Nephron progenitor cell (in vitro differentiated cells): ENCODE measurements around the gene MACF1.

Source experiments
- DNase-seq: peaks from one replicate; pipeline ENCODE4 v3.0.0; 2021
- H3K27ac Mint-ChIP-seq: 2 replicates; pipeline ENCODE4 v1.8.0; 2021; ENCODE audit warnings: mild to moderate bottlenecking, moderate library complexity, mixed read lengths
- H3K27me3 Mint-ChIP-seq: 2 replicates; pipeline ENCODE4 v1.8.0; 2021; ENCODE audit warnings: mild to moderate bottlenecking, low read depth, mixed read lengths; ENCODE audit not compliant: poor library complexity
- H3K36me3 Mint-ChIP-seq: 2 replicates; pipeline ENCODE4 v1.8.0; 2021; ENCODE audit warnings: low read depth, mixed read lengths
- H3K4me1 Mint-ChIP-seq: 2 replicates; pipeline ENCODE4 v1.8.0; 2021; ENCODE audit warnings: mixed read lengths
- H3K4me3 Mint-ChIP-seq: 2 replicates; pipeline ENCODE4 v1.8.0; 2021; ENCODE audit warnings: mild to moderate bottlenecking, moderate library complexity, mixed read lengths
- H3K9me3 Mint-ChIP-seq: 2 replicates; pipeline ENCODE4 v1.8.0; 2021; ENCODE audit warnings: mild to moderate bottlenecking, moderate library complexity, mixed read lengths
- CTCF ChIP-seq: fragments of 200-600 bp; sonication (generic); IDR thresholded peaks from 2 replicates; pipeline ENCODE4 v1.5.0; 2021; ENCODE audit warnings: antibody characterized with exemption

The MACF1 gene

DNA sequence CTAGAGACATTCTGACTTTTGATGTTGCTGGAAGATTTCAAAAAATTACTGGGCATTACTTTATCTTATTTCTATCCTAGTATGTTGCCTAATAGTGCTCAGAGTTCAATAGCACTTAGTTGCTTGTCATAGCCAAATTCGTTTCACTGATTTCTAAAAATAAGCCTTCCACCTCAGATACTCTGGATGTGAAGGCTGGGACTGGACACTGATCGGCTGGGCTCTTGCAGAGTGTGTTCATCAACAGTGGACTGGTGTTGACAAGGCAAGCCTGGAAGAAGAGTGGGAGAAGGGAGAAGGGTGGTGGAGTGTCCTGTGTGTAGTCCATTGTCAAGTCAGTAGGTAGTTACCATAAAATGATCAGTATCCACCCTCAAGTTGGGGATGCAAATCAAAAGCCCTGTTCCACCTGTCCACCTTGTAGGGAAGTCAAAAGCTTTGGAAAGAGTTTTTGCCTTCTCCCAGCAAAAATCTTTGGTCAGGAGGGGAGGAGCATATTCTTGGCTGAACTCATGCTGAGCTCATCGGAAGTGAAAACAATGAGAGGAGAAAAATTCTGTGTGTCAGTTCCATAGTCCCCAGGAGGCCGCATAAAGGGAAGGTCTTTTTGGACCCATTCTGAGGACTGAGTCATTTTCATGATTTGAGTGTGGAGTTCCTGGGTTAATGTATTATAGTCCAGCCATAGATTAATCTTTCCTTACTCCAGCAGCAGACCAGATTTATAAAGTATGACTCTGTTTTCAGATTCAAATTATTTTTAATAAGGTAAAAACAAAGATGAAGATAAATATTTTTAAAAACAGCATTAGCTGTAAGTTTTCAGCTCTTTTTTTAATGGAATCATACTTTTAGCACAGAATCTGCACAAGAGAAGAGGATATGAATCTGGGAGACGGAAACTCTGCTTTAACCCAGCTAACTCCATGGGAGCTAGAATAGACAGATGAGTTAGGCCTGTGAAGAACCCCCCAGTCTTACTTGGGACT lies 187.5 kb downstream of the MACF1 start:
- DNase-seq, result no peak
- H3K36me3 Mint-ChIP-seq, result peaks cover 40% of the 10 kb centered on the region
- H3K9me3 Mint-ChIP-seq, result no peaks in the 10 kb centered on the region
- no peaks in the 10 kb centered on the region for H3K27me3 Mint-ChIP-seq
- peak overlapping the region; percentile 64 for H3K27ac Mint-ChIP-seq
- H3K4me3 Mint-ChIP-seq, result no peak overlapping the region
- TF ChIP-seq CTCF, result no peak
- H3K4me1 Mint-ChIP-seq, result peaks cover 58% of the 10 kb centered on the region

DNA sequence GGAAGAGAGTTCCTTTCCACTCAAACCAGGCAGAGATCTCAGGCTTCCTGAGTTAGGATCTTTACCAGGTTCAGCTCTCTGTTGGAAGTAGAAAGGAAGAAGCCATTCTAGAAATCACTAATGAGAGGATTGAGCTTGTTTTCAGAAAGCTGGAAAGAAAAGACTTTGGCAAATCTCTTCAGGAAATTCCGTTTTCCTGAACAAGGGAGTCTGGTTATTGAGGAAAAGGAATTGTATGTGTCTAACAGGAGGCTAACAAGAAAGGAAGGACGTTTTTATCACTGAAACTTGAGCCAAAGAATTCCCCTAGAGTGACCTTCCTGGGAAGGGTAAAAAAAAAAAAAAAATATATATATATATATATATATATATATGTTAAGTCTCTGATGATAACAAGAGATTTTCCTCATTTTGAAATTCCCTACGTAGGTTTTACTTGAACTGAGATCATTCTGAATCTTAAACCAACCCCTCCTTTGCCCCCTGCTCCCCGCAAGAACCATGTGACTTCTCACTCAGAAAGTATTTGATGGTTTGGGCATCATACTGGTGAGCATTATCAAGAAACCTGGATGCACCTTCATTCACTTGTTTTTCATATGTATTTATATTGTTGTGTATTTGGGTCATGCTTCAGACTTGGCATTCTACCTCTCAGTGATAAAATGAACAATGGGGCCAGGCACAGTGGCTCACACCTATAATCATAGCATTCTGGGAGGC lies 188.5 kb downstream of the MACF1 start:
- H3K36me3 Mint-ChIP-seq, result peaks cover 30% of the 10 kb centered on the region
- no peak for DNase-seq
- no peaks in the 10 kb centered on the region for H3K27me3 Mint-ChIP-seq
- H3K4me3 Mint-ChIP-seq, result no peak overlapping the region
- TF ChIP-seq CTCF, result no peak
- peaks cover 64% of the 10 kb centered on the region for H3K4me1 Mint-ChIP-seq
- H3K9me3 Mint-ChIP-seq, result no peaks in the 10 kb centered on the region
- H3K27ac Mint-ChIP-seq, result peak overlapping the region; percentile 92

- peaks cover 71% of the 10 kb centered on the region for H3K4me1 Mint-ChIP-seq
- no peak for TF ChIP-seq CTCF
- no peak overlapping the region for H3K4me3 Mint-ChIP-seq
- peaks cover 24% of the 10 kb centered on the region for H3K36me3 Mint-ChIP-seq
- no peaks in the 10 kb centered on the region for H3K27me3 Mint-ChIP-seq
- no peak for DNase-seq
- H3K27ac Mint-ChIP-seq, result peak overlapping the region; percentile 92
- no peaks in the 10 kb centered on the region for H3K9me3 Mint-ChIP-seq
Measured at GRCh38 chr1:39393645-39394044, 189.2 kb downstream of the MACF1 start.

DNA sequence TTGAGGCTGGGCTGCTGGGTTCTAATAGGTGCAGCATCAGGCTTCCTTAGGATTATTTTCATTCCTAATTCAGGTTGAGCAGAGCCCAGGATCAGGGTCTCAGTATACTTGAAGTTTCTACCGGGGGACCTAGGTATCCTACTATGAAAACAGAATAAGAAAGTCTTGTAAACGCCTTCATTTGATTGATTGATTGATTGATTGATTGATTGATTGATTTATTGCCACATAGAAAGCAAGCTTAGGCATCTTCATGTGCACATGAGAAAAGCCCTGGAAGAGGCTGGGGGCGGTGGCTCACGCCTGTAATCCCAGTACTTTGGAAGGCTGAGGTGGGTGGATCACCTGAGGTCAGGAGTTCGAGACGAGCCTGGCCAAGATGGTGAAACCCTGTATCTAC lies 189.6 kb downstream of the MACF1 start:
- TF ChIP-seq CTCF, result no peak
- peak overlapping the region; percentile 93 for H3K27ac Mint-ChIP-seq
- no peak overlapping the region for H3K4me3 Mint-ChIP-seq
- H3K4me1 Mint-ChIP-seq, result peaks cover 75% of the 10 kb centered on the region
- H3K9me3 Mint-ChIP-seq, result no peaks in the 10 kb centered on the region
- H3K36me3 Mint-ChIP-seq, result peaks cover 20% of the 10 kb centered on the region
- no peak for DNase-seq
- H3K27me3 Mint-ChIP-seq, result no peaks in the 10 kb centered on the region

DNA sequence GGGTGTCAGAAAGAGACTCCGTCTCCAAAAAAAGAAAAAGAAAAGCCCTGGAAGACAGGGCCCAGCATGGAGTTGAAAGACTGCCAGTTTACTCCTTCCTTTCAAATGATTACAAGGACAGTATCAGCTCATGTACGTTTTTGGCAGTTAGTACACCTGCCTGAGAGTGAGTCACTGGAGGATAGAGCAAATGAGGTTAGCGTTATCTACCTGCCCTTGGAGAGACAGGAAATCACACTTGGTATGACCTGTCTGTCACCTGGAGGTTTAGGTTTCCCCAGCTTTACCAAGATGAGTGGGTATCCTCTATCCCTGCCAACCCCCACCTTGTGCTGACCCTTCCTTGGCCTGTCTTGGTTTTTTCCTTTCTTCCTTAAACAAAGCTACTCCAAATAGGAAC lies 190.1 kb downstream of the MACF1 start:
- peaks cover 78% of the 10 kb centered on the region for H3K4me1 Mint-ChIP-seq
- no peak overlapping the region for H3K4me3 Mint-ChIP-seq
- H3K9me3 Mint-ChIP-seq, result no peaks in the 10 kb centered on the region
- TF ChIP-seq CTCF, result no peak
- H3K27me3 Mint-ChIP-seq, result no peaks in the 10 kb centered on the region
- H3K27ac Mint-ChIP-seq, result peak overlapping the region; percentile 46
- peaks cover 19% of the 10 kb centered on the region for H3K36me3 Mint-ChIP-seq
- no peak for DNase-seq
